CD4-positive, alpha-beta T cell treated with Interleukin-4 for 1 hour (primary cell): Measurements from ENCODE around the gene SYNE1.

ENCODE experiments used
- DNase-seq, 2 donors: peaks; one replicate each; pipeline ENCODE4 v3.0.0-alpha.2; 2020 to 2022

The SYNE1 gene

GRCh38 chr6:152221806-152222628, 415.1 kb downstream of the SYNE1 start:
- DNase-seq = no peak

- DNase-seq = no peak
These were observed 416.4 kb downstream of the SYNE1 start for GRCh38 chr6:152220786-152221185.

- no peak for DNase-seq
These were observed 418.3 kb downstream of the SYNE1 start for GRCh38 chr6:152218887-152219286.

- DNase-seq = no peak
These were observed 424.7 kb downstream of the SYNE1 start for GRCh38 chr6:152212437-152212836.

- DNase-seq = no peak
These were observed 428.0 kb downstream of the SYNE1 start for GRCh38 chr6:152209211-152209610.

GRCh38 chr6:152207915-152208714, 429.0 kb downstream of the SYNE1 start:
- no peak for DNase-seq

- DNase-seq = peak; percentile 26 to 43
These were observed 430.9 kb downstream of the SYNE1 start for GRCh38 chr6:152206072-152206818.

GRCh38 chr6:152204591-152204990, 432.6 kb downstream of the SYNE1 start:
- no peak for DNase-seq

GRCh38 chr6:152201120-152201519, 436.0 kb downstream of the SYNE1 start:
- DNase-seq = no peak

- DNase-seq = no peak
These were observed 441.3 kb downstream of the SYNE1 start for GRCh38 chr6:152195896-152196295.

GRCh38 chr6:152189736-152190135, 447.4 kb downstream of the SYNE1 start:
- DNase-seq = no peak

GRCh38 chr6:152188011-152188410, 449.2 kb downstream of the SYNE1 start:
- no peak for DNase-seq

- DNase-seq = no peak
These were observed 450.3 kb downstream of the SYNE1 start for GRCh38 chr6:152186840-152187239.

- DNase-seq = peak in 1 of 2 donors; percentile 77
These were observed 452.1 kb downstream of the SYNE1 start for GRCh38 chr6:152184917-152185574.

- no peak for DNase-seq
These were observed 452.6 kb downstream of the SYNE1 start for GRCh38 chr6:152184573-152184916.

GRCh38 chr6:152180601-152181000, 456.6 kb downstream of the SYNE1 start:
- no peak for DNase-seq

GRCh38 chr6:152176268-152176667, 460.9 kb downstream of the SYNE1 start:
- no peak for DNase-seq

GRCh38 chr6:152173957-152174356, 463.2 kb downstream of the SYNE1 start:
- DNase-seq = no peak

GRCh38 chr6:152173321-152173720, 463.8 kb downstream of the SYNE1 start:
- no peak for DNase-seq

GRCh38 chr6:152170702-152171667, 466.2 kb downstream of the SYNE1 start:
- DNase-seq = peak; percentile 36 to 71

GRCh38 chr6:152170313-152170701, 466.9 kb downstream of the SYNE1 start:
- no peak for DNase-seq
